HEK293 (cell line): Measurements from ENCODE around the gene FGD5.

Experiments used
- CTCF ChIA-PET: fragments of 350-600 bp; formaldehyde crosslinking; extraction: SDS; loops from one replicate; lab custom pipeline; 2021; ENCODE audit warnings: antibody characterized with exemption; lab: Yijun Ruan, JAX
- POLR2A ChIA-PET: fragments of 300-600 bp; formaldehyde crosslinking; extraction: SDS; loops from one replicate; lab custom pipeline; 2020; ENCODE audit warnings: antibody characterized with exemption, inconsistent platforms; lab: Yijun Ruan, JAX
- H3K27ac ChIP-seq: fragments of 200-500 bp; sonication (Bioruptor generic); 2 replicates; pipeline ENCODE4 v1.5.1; 2014; ENCODE audit warnings: low read depth, low read length, control low read depth, inconsistent platforms; ENCODE audit errors: extremely low read depth
- H3K36me3 ChIP-seq, 2 experiments: fragments of 200-500 bp in 1 of 2; sonication (Bioruptor generic) in 1 of 2; 1 replicate in 1 of 2; 2 replicates in 1 of 2; pipeline ENCODE4 v1.5.1; 2014 to 2017; ENCODE audit warnings: inconsistent platforms in 2 of 2, low read length in 2 of 2; ENCODE audit not compliant: control insufficient read depth in 2 of 2, insufficient read depth in 1 of 2
- H3K4me1 ChIP-seq: fragments of 200-500 bp; sonication (Bioruptor generic); 2 replicates; pipeline ENCODE4 v1.5.1; 2014; ENCODE audit warnings: mild to moderate bottlenecking, low read length, inconsistent platforms; ENCODE audit not compliant: control insufficient read depth, insufficient read depth
- H3K4me3 ChIP-seq: 2 replicates; pipeline ENCODE4 v1.5.1; 2011; ENCODE audit warnings: low read depth, mild to moderate bottlenecking, control low read depth, low read length, moderate library complexity
- H3K9me3 ChIP-seq: fragments of 200-500 bp; sonication (Bioruptor generic); 2 replicates; pipeline ENCODE4 v1.5.1; 2014; ENCODE audit warnings: low read depth, low read length, inconsistent platforms; ENCODE audit not compliant: control insufficient read depth, insufficient read depth
- BCL11A ChIP-seq: fragments of 450-650 bp; formaldehyde crosslinking; IDR thresholded peaks from 2 replicates; pipeline ENCODE4 v1.5.1; 2016; ENCODE audit warnings: low read depth, missing biosample characterization, missing genetic modification characterization
- GLIS2 ChIP-seq: fragments of 450-650 bp; formaldehyde crosslinking; IDR thresholded peaks from 2 replicates; pipeline ENCODE4 v1.5.1; 2016; ENCODE audit warnings: missing biosample characterization, missing genetic modification characterization
- PRDM1 ChIP-seq: fragments of 450-650 bp; formaldehyde crosslinking; IDR thresholded peaks from 2 replicates; pipeline ENCODE4; 2016; ENCODE audit warnings: missing biosample characterization, missing genetic modification characterization
- ZBTB20 ChIP-seq: fragments of 450-650 bp; formaldehyde crosslinking; IDR thresholded peaks from 2 replicates; pipeline ENCODE4 v1.5.1; 2016; ENCODE audit warnings: missing biosample characterization, missing genetic modification characterization
- ZBTB6 ChIP-seq: fragments of 450-650 bp; formaldehyde crosslinking; IDR thresholded peaks from 2 replicates; pipeline ENCODE4 v1.5.1; 2017; ENCODE audit warnings: missing biosample characterization, missing genetic modification characterization
- ZFHX2 ChIP-seq: fragments of 450-650 bp; formaldehyde crosslinking; conservative IDR thresholded peaks from 2 replicates; pipeline ENCODE4 v1.5.1; 2016; ENCODE audit warnings: missing biosample characterization, missing genetic modification characterization
- ZNF202 ChIP-seq: fragments of 450-650 bp; formaldehyde crosslinking; IDR thresholded peaks from 2 replicates; pipeline ENCODE4 v1.5.1; 2016; ENCODE audit warnings: missing biosample characterization, missing genetic modification characterization, borderline replicate concordance
- ZNF211 ChIP-seq: fragments of 450-650 bp; formaldehyde crosslinking; IDR thresholded peaks from 2 replicates; pipeline ENCODE4 v1.5.1; 2016; ENCODE audit warnings: low read depth, missing biosample characterization, missing genetic modification characterization
- ZNF248 ChIP-seq: fragments of 450-650 bp; formaldehyde crosslinking; IDR thresholded peaks from 2 replicates; pipeline ENCODE4 v1.5.1; 2017; ENCODE audit warnings: missing biosample characterization, missing genetic modification characterization
- ZNF302 ChIP-seq: fragments of 450-650 bp; formaldehyde crosslinking; IDR thresholded peaks from 2 replicates; pipeline ENCODE4 v1.5.1; 2016; ENCODE audit warnings: missing biosample characterization, missing genetic modification characterization, low read depth
- ZNF350 ChIP-seq: fragments of 450-650 bp; formaldehyde crosslinking; IDR thresholded peaks from 2 replicates; pipeline ENCODE4 v1.5.0; 2017; ENCODE audit warnings: missing biosample characterization, mild to moderate bottlenecking, missing genetic modification characterization
- ZNF37A ChIP-seq: fragments of 450-650 bp; IDR thresholded peaks from 2 replicates; pipeline ENCODE4 v1.5.1; 2018; ENCODE audit warnings: missing biosample characterization, missing genetic modification characterization
- ZNF518A ChIP-seq: fragments of 450-650 bp; formaldehyde crosslinking; conservative IDR thresholded peaks from 2 replicates; pipeline ENCODE4 v1.5.1; 2016; ENCODE audit warnings: low read depth, missing biosample characterization, missing genetic modification characterization
- ZNF548 ChIP-seq: fragments of 450-650 bp; formaldehyde crosslinking; IDR thresholded peaks from 2 replicates; pipeline ENCODE4 v1.5.1; 2016; ENCODE audit warnings: missing biosample characterization, missing genetic modification characterization
- ZNF549 ChIP-seq: fragments of 450-650 bp; IDR thresholded peaks from 2 replicates; pipeline ENCODE4 v1.5.1; 2018; ENCODE audit warnings: missing biosample characterization, missing genetic modification characterization, mild to moderate bottlenecking, inconsistent platforms, moderate library complexity
- ZNF560 ChIP-seq: fragments of 450-650 bp; formaldehyde crosslinking; IDR thresholded peaks from 2 replicates; pipeline ENCODE4 v1.5.1; 2017; ENCODE audit warnings: missing biosample characterization, missing genetic modification characterization, borderline replicate concordance
- ZNF629 ChIP-seq: fragments of 450-650 bp; formaldehyde crosslinking; IDR thresholded peaks from 2 replicates; pipeline ENCODE4 v1.5.1; 2017; ENCODE audit warnings: missing biosample characterization, missing genetic modification characterization
- ZNF664 ChIP-seq: fragments of 450-650 bp; formaldehyde crosslinking; IDR thresholded peaks from 2 replicates; pipeline ENCODE4 v1.5.1; 2016; ENCODE audit warnings: missing biosample characterization, missing genetic modification characterization
- ZNF76 ChIP-seq: fragments of 450-650 bp; formaldehyde crosslinking; IDR thresholded peaks from 2 replicates; pipeline ENCODE4; 2016; ENCODE audit warnings: low read depth, missing biosample characterization, missing genetic modification characterization, borderline replicate concordance
- ZNF791 ChIP-seq: fragments of 450-650 bp; formaldehyde crosslinking; IDR thresholded peaks from 2 replicates; pipeline ENCODE4 v1.5.1; 2016; ENCODE audit warnings: missing biosample characterization, missing genetic modification characterization
- ZSCAN16 ChIP-seq: fragments of 450-650 bp; formaldehyde crosslinking; IDR thresholded peaks from 2 replicates; pipeline ENCODE4 v1.5.1; 2016; ENCODE audit warnings: missing biosample characterization, missing genetic modification characterization

The FGD5 gene

GRCh38 chr3:14842277-14842676 is 23.5 kb downstream of the FGD5 start:
- peak; percentile 61; the same call in 1 of the 2 replicates for TF ChIP-seq ZBTB20 (tag by site-specific recombination)
- no peak for TF ChIP-seq ZNF548 (tag by site-specific recombination)
- TF ChIP-seq ZNF791 (tag by site-specific recombination) = no peak
- H3K9me3 ChIP-seq = no peaks in the 10 kb centered on the region
- ChIA-PET CTCF (no interaction called here), POLR2A (no interaction called here)
- no peak overlapping the region for H3K27ac ChIP-seq
- no peaks in the 10 kb centered on the region for H3K4me1 ChIP-seq
- no peak overlapping the region for H3K4me3 ChIP-seq
- no peaks in the 10 kb centered on the region for H3K36me3 ChIP-seq

GRCh38 chr3:14843321-14843720 is 24.6 kb downstream of the FGD5 start:
- TF ChIP-seq ZNF76 (tag by site-specific recombination) (no peak), ZNF549 (no peak)
- Histone ChIP-seq H3K4me3 (no peak overlapping the region), H3K36me3 (no peaks in the 10 kb centered on the region), H3K4me1 (no peaks in the 10 kb centered on the region), H3K9me3 (no peaks in the 10 kb centered on the region), H3K27ac (no peak overlapping the region)
- ChIA-PET POLR2A (interaction anchor here (0.7 kb wide), 1 partner anchor 483 kb away, joined by 6 read pairs; no protein-coding TSS in a partner anchor), CTCF (no interaction called here)

GRCh38 chr3:14844386-14845170 is 25.8 kb downstream of the FGD5 start:
- no peak overlapping the region for H3K4me3 ChIP-seq
- no peaks in the 10 kb centered on the region for H3K4me1 ChIP-seq
- H3K9me3 ChIP-seq = no peaks in the 10 kb centered on the region
- ChIA-PET CTCF (no interaction called here), POLR2A (no interaction called here)
- no peak overlapping the region for H3K27ac ChIP-seq
- H3K36me3 ChIP-seq = no peaks in the 10 kb centered on the region
- TF ChIP-seq ZNF664 (tag by site-specific recombination) (no peak), ZNF211 (tag by site-specific recombination) (no peak), ZNF518A (no peak), ZFHX2 (tag by site-specific recombination) (no peak), ZNF629 (tag by site-specific recombination) (no peak), ZSCAN16 (tag by site-specific recombination) (no peak), PRDM1 (tag by site-specific recombination) (no peak)

- CTCF ChIA-PET = no interaction called here
- POLR2A ChIA-PET = no interaction called here
- TF ChIP-seq ZNF560 (tag by site-specific recombination) (no peak), GLIS2 (tag by site-specific recombination) (no peak), ZNF37A (no peak), ZNF202 (tag by site-specific recombination) (no peak), ZNF302 (tag by site-specific recombination) (no peak), BCL11A (no peak), ZNF350 (tag by site-specific recombination) (no peak), ZNF248 (tag by site-specific recombination) (no peak), ZBTB6 (tag by site-specific recombination) (no peak)
Observed at GRCh38 chr3:14845180-14845579, 26.4 kb downstream of the FGD5 start.

More at GRCh38 chr3:14845180-14845579, 26.4 kb downstream of the FGD5 start:
- Histone ChIP-seq H3K4me3 (no peak overlapping the region), H3K9me3 (no peaks in the 10 kb centered on the region), H3K36me3 (no peaks in the 10 kb centered on the region), H3K27ac (no peak overlapping the region), H3K4me1 (no peaks in the 10 kb centered on the region)
